ENCODE results near the gene MYMK. TPM values are rescaled to one million over a fixed set of nuclear protein-coding genes. Genes with fewer than 3 reads are reported as not detected.

The MYMK gene
- polyA plus RNA-seq, 3 donors = not detected

DNA sequence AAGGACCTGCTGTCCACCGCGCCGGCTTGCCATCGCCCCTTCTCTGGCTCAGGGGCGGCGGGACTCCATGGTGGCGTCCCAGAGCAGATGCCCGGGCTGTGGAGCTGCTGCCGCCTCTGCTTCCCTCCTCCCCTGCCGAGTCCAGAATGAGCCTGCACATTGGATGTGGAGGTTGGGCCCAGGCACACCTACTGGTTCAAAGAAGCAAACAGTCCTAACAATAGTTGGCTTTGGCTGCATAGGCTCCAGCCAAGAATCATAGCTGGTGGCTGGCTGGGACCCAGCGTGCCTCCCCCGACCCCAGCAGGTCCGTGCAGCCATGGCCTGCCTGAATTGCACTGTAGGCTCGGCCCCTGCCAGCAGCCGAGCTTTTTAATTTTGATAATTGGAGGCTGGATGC, 35.6 kb upstream of the MYMK start:
- DNase-seq = no peak
- Histone ChIP-seq H3K79me2 (ENCODE audit: insufficient read depth, low read length) (no peaks in the 10 kb centered on the region), H4K20me1 (ENCODE audit: insufficient read depth, low read length) (no peaks in the 10 kb centered on the region), H2AFZ (ENCODE audit: insufficient read depth, low read depth, low read length, poor library complexity, severe bottlenecking) (no peak overlapping the region), H3K27ac (ENCODE audit: low read depth in 1 of 2, low read length in 2 of 2) (no peak overlapping the region), H3K27me3 (ENCODE audit: control insufficient read depth in 2 of 2, insufficient read depth in 2 of 2, low read length in 2 of 2) (no peaks in the 10 kb centered on the region), H3K9ac (ENCODE audit: insufficient read depth, low read length, poor library complexity, severe bottlenecking) (no peak overlapping the region), H3K4me2 (replicated peaks; ENCODE audit: extremely low read depth, low read length, poor library complexity, severe bottlenecking) (no peak overlapping the region), H3K4me1 (ENCODE audit: control insufficient read depth in 1 of 2, insufficient read depth in 2 of 2, low read length in 2 of 2) (peaks cover 12 to 14% of the 10 kb centered on the region in 2 donors), H3K4me3 (replicated peaks in 1 of 3; ENCODE audit: low read depth in 2 of 3, low read length in 3 of 3) (no peak overlapping the region), H3K36me3 (replicated peaks in 1 of 2; ENCODE audit: control insufficient read depth in 1 of 2, insufficient read depth in 2 of 2, low read length in 2 of 2) (no peaks in the 10 kb centered on the region), H3K9me3 (replicated peaks in 1 of 2; ENCODE audit: control insufficient read depth in 1 of 2, insufficient read depth in 1 of 2, low read length in 2 of 2) (no peaks in the 10 kb centered on the region)
- Mint-ChIP-seq H3K4me3 (no peak overlapping the region), H3K4me1 (peaks cover 14% of the 10 kb centered on the region), H3K27me3 (ENCODE audit: low read depth in 3 of 3) (peaks cover 5 to 14% (median 14%) of the 10 kb centered on the region in 3 donors), H3K27ac (no peak overlapping the region), H3K9me3 (peaks cover 0 to 2% (median 0%) of the 10 kb centered on the region in 7 donors), H3K36me3 (no peaks in the 10 kb centered on the region)
- 97% methylated on average over 14 of the region's 15 CpGs for WGBS (ENCODE audit: insufficient coverage)
- TF ChIP-seq, protein P1, sequence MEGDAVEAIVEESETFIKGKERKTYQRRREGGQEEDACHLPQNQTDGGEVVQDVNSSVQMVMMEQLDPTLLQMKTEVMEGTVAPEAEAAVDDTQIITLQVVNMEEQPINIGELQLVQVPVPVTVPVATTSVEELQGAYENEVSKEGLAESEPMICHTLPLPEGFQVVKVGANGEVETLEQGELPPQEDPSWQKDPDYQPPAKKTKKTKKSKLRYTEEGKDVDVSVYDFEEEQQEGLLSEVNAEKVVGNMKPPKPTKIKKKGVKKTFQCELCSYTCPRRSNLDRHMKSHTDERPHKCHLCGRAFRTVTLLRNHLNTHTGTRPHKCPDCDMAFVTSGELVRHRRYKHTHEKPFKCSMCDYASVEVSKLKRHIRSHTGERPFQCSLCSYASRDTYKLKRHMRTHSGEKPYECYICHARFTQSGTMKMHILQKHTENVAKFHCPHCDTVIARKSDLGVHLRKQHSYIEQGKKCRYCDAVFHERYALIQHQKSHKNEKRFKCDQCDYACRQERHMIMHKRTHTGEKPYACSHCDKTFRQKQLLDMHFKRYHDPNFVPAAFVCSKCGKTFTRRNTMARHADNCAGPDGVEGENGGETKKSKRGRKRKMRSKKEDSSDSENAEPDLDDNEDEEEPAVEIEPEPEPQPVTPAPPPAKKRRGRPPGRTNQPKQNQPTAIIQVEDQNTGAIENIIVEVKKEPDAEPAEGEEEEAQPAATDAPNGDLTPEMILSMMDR (IDR thresholded peaks at IDR 0.05) = no peak
- intact Hi-C loops (cut with micrococcal nuclease) = no loop called here

DNA sequence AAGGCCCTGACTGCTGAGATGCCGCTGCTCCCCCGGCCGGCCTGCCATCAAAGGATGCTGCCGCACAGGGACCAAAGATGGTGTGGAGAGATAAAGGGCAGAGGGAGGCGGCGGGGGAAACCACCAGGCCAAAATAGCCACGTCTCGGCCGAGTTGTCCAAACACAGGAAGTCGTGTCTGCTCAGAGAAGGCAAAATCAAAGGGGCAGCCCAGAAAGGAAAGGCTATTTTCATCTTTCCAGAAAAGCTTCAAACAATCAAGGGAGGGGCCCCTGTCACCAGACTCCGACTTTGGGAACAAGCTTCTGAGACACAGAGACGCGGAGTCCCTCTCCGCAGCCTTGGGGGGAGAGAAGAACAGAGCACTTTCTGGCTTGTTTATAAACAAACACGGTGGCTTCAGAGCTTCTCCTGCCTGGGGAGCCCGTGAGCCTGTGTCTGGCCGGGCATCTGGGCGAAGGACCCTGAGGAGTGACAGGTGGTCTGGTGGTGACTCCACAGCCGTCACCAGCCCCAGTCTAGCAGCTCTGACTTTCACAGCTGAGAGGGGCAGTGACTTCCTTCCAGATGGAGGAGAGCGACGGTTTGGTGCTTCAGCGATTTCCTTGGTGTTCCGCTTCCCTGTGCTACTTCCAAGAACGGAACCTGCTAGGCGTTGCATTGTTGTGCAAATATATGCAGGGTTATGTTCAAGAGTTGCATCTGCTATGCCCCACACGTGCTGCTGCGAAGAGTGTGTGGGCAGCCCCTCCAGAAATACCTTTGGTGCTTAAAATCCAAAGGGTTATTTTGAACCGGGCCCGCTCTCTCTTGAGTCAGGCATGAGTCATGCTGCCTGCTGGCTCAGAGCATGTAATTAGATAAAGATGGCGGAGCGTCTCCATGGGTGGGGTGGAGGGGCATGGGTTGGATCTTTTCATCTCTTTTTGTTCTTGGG, 33.7 kb upstream of the MYMK start:
- WGBS (ENCODE audit: insufficient coverage) = 3% methylated on average over 26 of the region's 31 CpGs
- H3K27ac Mint-ChIP-seq = peak overlapping the region; percentile 4 to 79 (median 54)
- H3K9ac ChIP-seq (ENCODE audit: insufficient read depth, low read length, poor library complexity, severe bottlenecking) = peak overlapping the region; percentile 53

More for the DNA sequence above, 33.7 kb upstream of the MYMK start:
- H3K9me3 ChIP-seq (replicated peaks in 1 of 2; ENCODE audit: control insufficient read depth in 1 of 2, insufficient read depth in 1 of 2, low read length in 2 of 2) = no peaks in the 10 kb centered on the region
- TF ChIP-seq, protein P1 (IDR thresholded peaks at IDR 0.05) = no peak
- H3K4me2 ChIP-seq (replicated peaks; ENCODE audit: extremely low read depth, low read length, poor library complexity, severe bottlenecking) = peak overlapping the region; percentile 71
- H3K4me3 ChIP-seq (replicated peaks in 1 of 3; ENCODE audit: low read depth in 2 of 3, low read length in 3 of 3) = peak overlapping the region; percentile 0 to 59 (median 31)
- peak overlapping the region in 1 of 2 donors; percentile 38 for H3K27ac ChIP-seq (ENCODE audit: low read depth in 1 of 2, low read length in 2 of 2)
- H3K4me3 Mint-ChIP-seq = peak overlapping the region; percentile 72 to 89
- H3K27me3 Mint-ChIP-seq (ENCODE audit: low read depth in 3 of 3) = peaks cover 3 to 11% (median 10%) of the 10 kb centered on the region in 3 donors
- peaks cover 0 to 2% (median 0%) of the 10 kb centered on the region in 7 donors for H3K9me3 Mint-ChIP-seq
- peaks cover 14% of the 10 kb centered on the region for H3K4me1 Mint-ChIP-seq
- no peaks in the 10 kb centered on the region for H3K36me3 ChIP-seq (replicated peaks in 1 of 2; ENCODE audit: control insufficient read depth in 1 of 2, insufficient read depth in 2 of 2, low read length in 2 of 2)
- no peaks in the 10 kb centered on the region for H4K20me1 ChIP-seq (ENCODE audit: insufficient read depth, low read length)
- DNase-seq = peak; percentile 10 to 41 (median 16)
- H3K79me2 ChIP-seq (ENCODE audit: insufficient read depth, low read length) = no peaks in the 10 kb centered on the region
- H3K36me3 Mint-ChIP-seq = no peaks in the 10 kb centered on the region
- H2AFZ ChIP-seq (ENCODE audit: insufficient read depth, low read depth, low read length, poor library complexity, severe bottlenecking) = peak overlapping the region; percentile 71
- H3K27me3 ChIP-seq (ENCODE audit: control insufficient read depth in 2 of 2, insufficient read depth in 2 of 2, low read length in 2 of 2) = no peaks in the 10 kb centered on the region
- H3K4me1 ChIP-seq (ENCODE audit: control insufficient read depth in 1 of 2, insufficient read depth in 2 of 2, low read length in 2 of 2) = peaks cover 12 to 14% of the 10 kb centered on the region in 2 donors
- intact Hi-C loops (cut with micrococcal nuclease) = no loop called here

All from CD14-positive monocyte (primary cell).